NT2/D1 (cell line): ENCODE measurements around the gene ANK3.

ENCODE experiments used
- DNase-seq: peaks from one replicate; pipeline ENCODE4 v3.0.0-alpha.2; 2011; ENCODE audit warnings: low read depth, low spot score
- H3K27me3 ChIP-seq: 2 replicates; pipeline ENCODE4 v1.6.0; 2011; ENCODE audit warnings: mild to moderate bottlenecking; ENCODE audit not compliant: insufficient read length, insufficient read depth
- H3K36me3 ChIP-seq: 2 replicates; pipeline ENCODE4 v1.6.1; 2011; ENCODE audit warnings: mild to moderate bottlenecking, low read length, mixed read lengths; ENCODE audit not compliant: insufficient read depth, insufficient read length
- H3K4me1 ChIP-seq: 2 replicates; pipeline ENCODE4 v1.5.1; 2011; ENCODE audit not compliant: insufficient read depth, insufficient read length
- H3K4me3 ChIP-seq: 2 replicates; pipeline ENCODE4 v1.5.1; 2011; ENCODE audit warnings: low read depth; ENCODE audit not compliant: insufficient read length
- H3K9ac ChIP-seq: 2 replicates; pipeline ENCODE4 v1.6.0; 2011; ENCODE audit warnings: low read depth; ENCODE audit not compliant: insufficient read length
- H3K9me3 ChIP-seq: 2 replicates; pipeline ENCODE4 v1.5.1; 2011; ENCODE audit warnings: mild to moderate bottlenecking, low read length; ENCODE audit not compliant: insufficient read depth
- SUZ12 ChIP-seq: IDR thresholded peaks from 2 replicates; pipeline ENCODE4 v1.6.1; 2011; ENCODE audit not compliant: insufficient read length, insufficient read depth; ENCODE audit errors: extremely low read depth
- YY1 ChIP-seq: IDR thresholded peaks from 2 replicates; pipeline ENCODE4 v1.6.1; 2011; ENCODE audit not compliant: insufficient read length, insufficient read depth
- ZNF274 ChIP-seq: IDR thresholded peaks from 2 replicates; pipeline ENCODE4 v1.6.1; 2011; ENCODE audit warnings: mild to moderate bottlenecking, low read depth, low read length

The ANK3 gene

DNA sequence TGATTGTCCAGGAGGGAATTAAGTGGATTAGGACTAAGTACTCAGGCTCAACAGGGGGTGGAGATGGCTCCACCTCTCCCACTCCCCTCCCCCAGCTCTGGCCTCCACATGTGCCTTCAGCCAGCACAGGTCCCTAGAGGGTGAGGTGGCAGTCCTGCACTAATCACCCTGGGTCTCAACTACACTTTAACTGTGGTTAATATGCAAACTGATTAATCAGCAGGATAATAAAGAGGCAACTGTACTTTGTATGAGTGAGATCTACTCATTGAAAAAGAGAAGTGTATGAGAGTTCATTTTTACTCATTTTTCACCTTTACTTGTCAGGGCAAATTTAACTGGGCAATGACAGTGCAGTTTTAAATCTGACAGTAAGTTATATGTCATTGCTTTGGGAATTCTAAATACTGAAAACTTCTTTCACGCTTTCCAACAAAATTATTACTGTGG lies 259.5 kb downstream of the ANK3 start:
- H3K27me3 ChIP-seq = no peaks in the 10 kb centered on the region
- H3K9me3 ChIP-seq = no peaks in the 10 kb centered on the region
- no peak overlapping the region for H3K4me3 ChIP-seq
- peaks cover 4% of the 10 kb centered on the region for H3K36me3 ChIP-seq
- H3K9ac ChIP-seq = no peak overlapping the region
- H3K4me1 ChIP-seq = no peaks in the 10 kb centered on the region
- DNase-seq = peak; percentile 38
- TF ChIP-seq ZNF274 (no peak), SUZ12 (no peak), YY1 (no peak)

- Histone ChIP-seq H3K9ac (no peak overlapping the region), H3K4me1 (no peaks in the 10 kb centered on the region), H3K36me3 (no peaks in the 10 kb centered on the region), H3K4me3 (no peak overlapping the region), H3K9me3 (no peaks in the 10 kb centered on the region), H3K27me3 (no peaks in the 10 kb centered on the region)
- DNase-seq = no peak
- TF ChIP-seq ZNF274 (no peak), SUZ12 (no peak), YY1 (no peak)
These were observed 263.8 kb downstream of the ANK3 start for GRCh38 chr10:60125895-60126294.

DNA sequence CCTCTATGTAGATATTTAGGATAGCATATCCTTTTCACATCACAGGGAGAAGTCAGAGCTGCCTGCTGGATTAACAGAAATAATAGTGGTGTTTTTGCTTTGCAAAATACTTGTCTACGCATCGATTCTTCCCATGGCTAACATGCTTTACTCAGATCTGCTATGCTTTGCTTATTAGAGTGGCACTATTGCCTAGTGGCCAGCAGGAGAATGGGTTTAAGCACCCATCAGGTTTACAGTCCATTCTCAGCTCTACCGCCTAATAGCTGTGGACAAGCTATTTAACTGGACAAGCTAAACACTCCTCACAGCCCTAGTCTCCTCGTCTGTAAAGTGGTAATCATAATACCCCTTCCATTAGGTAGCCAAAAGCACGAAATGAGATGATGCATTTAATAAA lies 265.1 kb downstream of the ANK3 start:
- Histone ChIP-seq H3K36me3 (no peaks in the 10 kb centered on the region), H3K27me3 (no peaks in the 10 kb centered on the region), H3K4me3 (no peak overlapping the region), H3K4me1 (no peaks in the 10 kb centered on the region), H3K9ac (no peak overlapping the region), H3K9me3 (no peaks in the 10 kb centered on the region)
- DNase-seq = no peak
- TF ChIP-seq SUZ12 (no peak), ZNF274 (no peak), YY1 (no peak)

DNA sequence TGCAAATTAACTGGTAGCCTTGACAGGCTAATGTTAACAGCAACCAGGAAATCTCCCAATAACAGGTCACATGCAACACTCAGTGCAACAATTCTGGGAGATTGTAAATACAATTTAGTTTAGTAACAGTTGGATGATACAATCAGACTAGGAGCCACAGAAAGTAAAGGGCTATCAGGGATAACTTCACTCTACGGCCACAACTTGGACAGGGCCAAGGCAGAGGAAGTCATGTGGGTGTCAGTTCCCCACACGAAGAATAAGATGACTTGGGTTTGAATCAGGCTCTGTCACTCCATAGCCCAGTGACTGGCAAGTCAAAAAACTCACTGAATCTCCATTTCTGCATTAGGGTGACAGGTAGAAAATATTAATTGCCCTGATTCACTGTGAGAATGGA lies 266.0 kb downstream of the ANK3 start:
- Histone ChIP-seq H3K9ac (no peak overlapping the region), H3K36me3 (no peaks in the 10 kb centered on the region), H3K4me3 (no peak overlapping the region), H3K4me1 (no peaks in the 10 kb centered on the region), H3K27me3 (no peaks in the 10 kb centered on the region), H3K9me3 (no peaks in the 10 kb centered on the region)
- TF ChIP-seq YY1 = no peak
- no peak for TF ChIP-seq SUZ12
- no peak for TF ChIP-seq ZNF274
- DNase-seq = no peak

DNA sequence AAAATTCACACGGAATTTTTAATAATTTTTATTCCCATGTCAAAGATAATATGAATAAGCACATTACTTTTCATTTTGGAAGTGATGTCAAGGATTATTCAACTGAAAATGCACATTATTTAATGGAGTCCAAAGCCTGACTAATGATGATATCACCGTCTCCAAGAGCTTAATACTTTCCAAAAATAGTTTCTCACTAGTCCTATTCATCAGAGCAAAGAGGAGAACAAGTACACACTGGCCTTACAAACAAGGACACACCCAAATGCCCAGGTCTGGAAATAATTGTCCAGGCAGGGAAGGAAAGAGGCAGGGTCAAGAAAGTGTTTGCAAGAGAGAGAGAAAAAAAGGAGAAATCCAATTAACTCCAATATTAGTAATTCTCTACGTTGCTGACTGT lies 266.5 kb downstream of the ANK3 start:
- H3K4me1 ChIP-seq = no peaks in the 10 kb centered on the region
- TF ChIP-seq YY1 = no peak
- TF ChIP-seq ZNF274 = no peak
- no peak for TF ChIP-seq SUZ12
- no peaks in the 10 kb centered on the region for H3K36me3 ChIP-seq
- no peak overlapping the region for H3K4me3 ChIP-seq
- no peaks in the 10 kb centered on the region for H3K27me3 ChIP-seq
- DNase-seq = no peak
- H3K9ac ChIP-seq = no peak overlapping the region
- H3K9me3 ChIP-seq = no peaks in the 10 kb centered on the region

DNA sequence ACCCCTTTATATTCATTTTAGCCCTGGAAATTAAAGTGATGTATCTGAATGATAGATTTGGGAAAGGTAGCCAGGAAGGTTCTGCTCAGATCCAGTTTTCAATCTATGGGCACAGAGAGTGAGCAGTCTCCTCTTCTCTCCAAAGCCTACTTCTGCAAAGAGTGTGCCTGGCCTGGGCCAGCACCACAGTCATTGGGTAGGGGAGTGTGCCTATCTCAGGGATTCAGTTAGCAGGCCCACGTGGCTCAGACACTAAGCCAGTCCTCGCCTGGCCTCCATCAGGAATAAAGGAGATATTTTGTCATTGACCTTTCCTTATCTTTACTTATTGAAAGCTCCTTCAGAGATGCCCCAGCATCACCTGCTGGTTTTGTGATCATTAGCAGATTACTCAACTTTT lies 267.5 kb downstream of the ANK3 start:
- Histone ChIP-seq H3K4me3 (no peak overlapping the region), H3K4me1 (no peaks in the 10 kb centered on the region), H3K9ac (no peak overlapping the region), H3K9me3 (no peaks in the 10 kb centered on the region), H3K36me3 (no peaks in the 10 kb centered on the region), H3K27me3 (no peaks in the 10 kb centered on the region)
- no peak for DNase-seq
- TF ChIP-seq ZNF274 = no peak
- no peak for TF ChIP-seq SUZ12
- no peak for TF ChIP-seq YY1

GRCh38 chr10:60114765-60115586 lies 274.7 kb downstream of the ANK3 start:
- Histone ChIP-seq H3K36me3 (no peaks in the 10 kb centered on the region), H3K27me3 (no peaks in the 10 kb centered on the region), H3K9ac (no peak overlapping the region), H3K4me1 (no peaks in the 10 kb centered on the region), H3K4me3 (no peak overlapping the region), H3K9me3 (no peaks in the 10 kb centered on the region)
- DNase-seq = peak; percentile 50
- no peak for TF ChIP-seq YY1
- TF ChIP-seq SUZ12 = no peak
- TF ChIP-seq ZNF274 = no peak

DNA sequence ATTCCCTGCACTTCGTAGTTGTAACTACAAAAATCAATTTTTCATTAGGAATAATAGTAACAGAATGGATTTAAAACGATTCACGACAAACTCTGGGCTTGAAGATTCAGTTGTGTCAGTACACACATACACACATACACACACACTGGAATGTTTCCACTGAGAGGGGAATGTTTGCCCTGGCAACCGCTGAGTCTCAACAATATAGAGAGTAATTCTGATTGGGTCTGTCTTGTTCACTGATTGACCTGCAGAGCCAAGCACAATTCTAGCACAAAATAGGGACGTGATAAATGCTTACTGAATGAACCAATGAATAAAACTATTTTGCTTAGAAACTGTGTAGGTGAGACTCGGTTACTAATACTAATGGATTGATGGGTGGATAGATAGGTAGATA lies 278.9 kb downstream of the ANK3 start:
- Histone ChIP-seq H3K9me3 (no peaks in the 10 kb centered on the region), H3K4me1 (no peaks in the 10 kb centered on the region), H3K36me3 (peaks cover 4% of the 10 kb centered on the region), H3K27me3 (no peaks in the 10 kb centered on the region), H3K4me3 (no peak overlapping the region), H3K9ac (no peak overlapping the region)
- TF ChIP-seq YY1 (no peak), ZNF274 (no peak), SUZ12 (no peak)
- no peak for DNase-seq
